Adrenal gland (tissue), 5 donors: ENCODE data around the gene PDE3A.

Experiments used
- CTCF ChIP-seq, 6 experiments: fragments of 450-650 bp in 4 of 6; fragments of 200-600 bp in 2 of 6; sonication (generic) in 1 of 6; IDR thresholded peaks; 1 replicate in 5 of 6; 2 replicates in 1 of 6; pipeline versions ENCODE4 v1.5.1 to v1.8.0; 2016 to 2021; ENCODE audit warnings: antibody characterized with exemption in 6 of 6, mild to moderate bottlenecking in 2 of 6, moderate library complexity in 1 of 6
- POLR2A ChIP-seq, 2 donors: fragments of 450-650 bp; IDR thresholded peaks; one replicate each; pipeline ENCODE4 v1.6.1; 2017; ENCODE audit warnings: antibody characterized with exemption in 2 of 2, mild to moderate bottlenecking in 2 of 2, moderate library complexity in 1 of 2
- donor health status: DM: no; HTN: no; CAD: no.

DNA sequence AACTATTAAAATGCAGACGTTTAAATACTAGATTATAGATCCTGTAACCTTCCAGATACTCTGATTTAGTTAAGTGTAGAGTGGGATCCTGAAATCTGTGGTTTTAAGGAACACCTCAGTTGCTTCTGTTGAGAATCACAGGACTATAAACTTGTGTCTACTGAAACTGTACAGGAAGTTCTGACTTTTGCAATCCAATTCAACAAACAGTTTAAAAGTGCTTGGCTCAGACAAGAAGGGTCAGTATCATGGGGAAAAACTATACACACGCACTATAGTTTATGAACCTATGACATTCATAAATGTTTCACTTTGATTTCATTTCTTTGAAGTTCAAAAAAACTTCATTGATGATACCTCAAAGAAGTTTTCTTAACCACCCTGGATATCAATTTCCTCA is 13.8 kb downstream of the PDE3A start:
- no peak for TF ChIP-seq CTCF (IDR thresholded peaks at IDR 0.05)
- no peak for TF ChIP-seq POLR2A (IDR thresholded peaks at IDR 0.05)
